GM18517 (cell line): ENCODE measurements around the gene MTERF1.

Experiments used
- ATAC-seq: cut with Tn5 transposase; IDR thresholded peaks from one replicate; pipeline ENCODE4 v1.9.1; 2021; ENCODE audit warnings: mild to moderate bottlenecking, moderate library complexity; ENCODE audit not compliant: unreplicated experiment

Gene MTERF1

DNA sequence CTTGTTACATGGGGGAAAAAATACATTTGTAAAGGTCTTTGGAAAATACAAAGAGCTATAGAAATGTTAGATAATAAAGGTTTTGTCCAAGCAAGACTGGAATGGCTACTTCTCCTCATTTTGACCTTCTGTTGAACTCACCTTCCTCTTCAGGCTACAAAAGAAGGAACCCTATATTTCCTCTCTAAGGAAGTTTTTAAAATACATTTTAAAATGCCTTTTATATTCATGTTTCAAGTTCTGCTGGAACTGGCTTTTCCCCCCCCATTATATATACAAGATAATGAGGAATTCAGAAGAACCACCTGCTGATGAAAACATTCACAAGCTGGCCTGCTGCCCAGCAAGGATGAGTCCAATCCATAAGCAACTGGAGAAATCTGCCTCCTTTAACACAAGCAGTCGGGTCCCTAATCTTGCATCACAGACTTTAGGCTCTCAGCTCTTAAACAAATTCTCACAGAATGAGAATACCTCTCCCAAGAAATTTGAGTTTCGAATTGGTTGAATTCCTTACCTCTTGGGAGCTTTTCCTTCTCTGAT, 44.6 kb downstream of the MTERF1 start:
- ATAC-seq: no peak

GRCh38 chr7:91835091-91835825, 45.2 kb downstream of the MTERF1 start:
- no peak for ATAC-seq

- ATAC-seq: no peak
These were observed 47.9 kb downstream of the MTERF1 start for GRCh38 chr7:91832493-91833045.

DNA sequence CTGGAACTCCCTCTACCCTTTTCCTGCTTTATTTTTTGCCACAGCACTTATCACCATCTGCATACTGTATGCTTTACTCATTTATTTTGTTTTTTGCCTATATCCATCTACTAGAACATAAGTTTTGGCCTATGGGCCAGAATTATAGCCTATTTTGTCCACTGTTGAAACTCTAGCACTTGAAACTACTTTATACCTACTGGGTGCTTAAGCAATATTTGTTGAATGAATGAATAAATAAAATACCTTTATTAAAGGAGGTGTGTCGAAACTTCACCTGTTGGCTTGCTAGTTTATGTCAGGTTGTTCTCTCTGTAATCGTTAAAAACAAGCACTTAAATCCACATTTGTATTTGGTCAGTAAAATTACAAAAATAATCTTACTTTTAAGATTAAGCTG, 53.3 kb downstream of the MTERF1 start:
- no peak for ATAC-seq

DNA sequence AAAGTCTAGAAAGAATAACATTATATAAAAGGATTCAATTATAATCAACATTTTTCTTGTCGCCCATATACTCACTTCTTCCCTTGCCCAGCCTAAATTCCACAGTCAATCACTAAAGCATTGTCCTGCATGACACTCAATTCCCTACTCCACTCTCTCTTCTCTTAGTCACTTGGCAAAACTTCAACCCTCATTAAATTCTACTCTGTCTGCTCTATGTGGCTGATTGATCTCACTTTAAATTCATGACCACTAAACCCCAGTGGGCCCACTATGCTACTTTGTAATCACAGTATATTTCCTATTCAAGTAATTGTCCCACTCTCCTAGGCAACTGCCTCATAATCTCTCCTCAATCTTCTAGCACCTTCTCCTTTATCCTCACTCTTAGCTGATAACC, 54.1 kb downstream of the MTERF1 start:
- no peak for ATAC-seq

DNA sequence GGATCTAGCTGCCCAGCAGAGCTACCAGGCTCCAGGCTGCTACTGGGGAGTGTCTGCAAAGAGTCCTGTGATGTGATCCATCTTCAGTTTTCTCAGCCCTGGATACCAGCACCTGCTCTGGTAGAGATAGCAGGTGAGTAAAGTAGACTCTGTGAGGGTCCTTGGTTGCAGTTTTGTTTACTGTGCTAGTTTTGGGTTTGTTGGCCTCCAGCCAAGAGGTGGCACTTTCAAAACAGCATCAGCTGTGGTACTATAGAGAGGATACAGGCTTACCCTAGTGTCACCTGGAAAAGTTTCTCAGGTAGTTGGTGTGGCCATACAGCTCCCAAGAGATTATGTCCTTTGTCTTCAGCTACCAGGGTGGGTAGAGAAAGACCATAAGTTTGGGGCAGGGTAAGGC, 56.3 kb downstream of the MTERF1 start:
- no peak for ATAC-seq
